Peyer's patch (tissue), 4 donors: ENCODE results near the gene PXMP2.

Source experiments
- CTCF ChIP-seq, 6 experiments: fragments of 450-650 bp in 4 of 6; fragments of 200-600 bp in 2 of 6; sonication (generic) in 1 of 6; IDR thresholded peaks; one replicate each; pipeline ENCODE4 v1.5.1; 2017 to 2019; ENCODE audit warnings: antibody characterized with exemption in 6 of 6, mild to moderate bottlenecking in 3 of 6, moderate library complexity in 1 of 6
- POLR2A ChIP-seq, 2 donors: fragments of 450-650 bp; IDR thresholded peaks; one replicate each; pipeline ENCODE4 v1.5.1; 2017; ENCODE audit warnings: antibody characterized with exemption in 2 of 2, mild to moderate bottlenecking in 2 of 2, moderate library complexity in 2 of 2

GRCh38 chr12:132640936-132641335 is 46.5 kb upstream of the PXMP2 start:
- no peak for TF ChIP-seq CTCF (IDR thresholded peaks at IDR 0.05)
- TF ChIP-seq POLR2A (IDR thresholded peaks at IDR 0.05), result no peak
